ENCODE results near the gene GRK5.

The GRK5 gene

GRCh38 chr10:119370111-119370741, 162.9 kb downstream of the GRK5 start:
- POLR2A ChIA-PET (ENCODE audit: low non-redundant PET), result no interaction called here
- no peak for DNase-seq (ENCODE audit: low spot score)
- CTCF ChIA-PET, result no interaction called here
- no peak overlapping the region for H3K27ac ChIP-seq
- no peak for TF ChIP-seq CTCF (conservative IDR thresholded peaks at IDR 0.05; ENCODE audit: low read depth)

GRCh38 chr10:119370972-119371703, 163.8 kb downstream of the GRK5 start:
- no peak overlapping the region for H3K27ac ChIP-seq
- DNase-seq (ENCODE audit: low spot score), result no peak
- TF ChIP-seq CTCF (conservative IDR thresholded peaks at IDR 0.05; ENCODE audit: low read depth), result no peak
- ChIA-PET CTCF (no interaction called here), POLR2A (ENCODE audit: low non-redundant PET) (no interaction called here)

- POLR2A ChIA-PET (ENCODE audit: low non-redundant PET), result interaction anchor here (0.6 kb wide), 1 partner anchor 36 kb away, joined by 10 read pairs; no protein-coding TSS in a partner anchor
- DNase-seq (ENCODE audit: low spot score), result no peak
- TF ChIP-seq CTCF (conservative IDR thresholded peaks at IDR 0.05; ENCODE audit: low read depth), result no peak
- CTCF ChIA-PET, result interaction anchor here (0.9 kb wide), 1 partner anchor 126 kb away, joined by 3 read pairs; no protein-coding TSS in a partner anchor
- no peak overlapping the region for H3K27ac ChIP-seq
Observed at GRCh38 chr10:119371704-119372663, 164.6 kb downstream of the GRK5 start.

GRCh38 chr10:119373294-119374102, 166.1 kb downstream of the GRK5 start:
- no peak for DNase-seq (ENCODE audit: low spot score)
- ChIA-PET CTCF (interaction anchor here (0.9 kb wide), 1 partner anchor 9 kb away, joined by 3 read pairs; no protein-coding TSS in a partner anchor), POLR2A (ENCODE audit: low non-redundant PET) (no interaction called here)
- no peak for TF ChIP-seq CTCF (conservative IDR thresholded peaks at IDR 0.05; ENCODE audit: low read depth)
- H3K27ac ChIP-seq, result no peak overlapping the region

- no peak for TF ChIP-seq CTCF (conservative IDR thresholded peaks at IDR 0.05; ENCODE audit: low read depth)
- no peak overlapping the region for H3K27ac ChIP-seq
- ChIA-PET POLR2A (ENCODE audit: low non-redundant PET) (no interaction called here), CTCF (interaction anchor here (0.9 kb wide), 1 partner anchor 9 kb away, joined by 3 read pairs; no protein-coding TSS in a partner anchor)
- DNase-seq (ENCODE audit: low spot score), result no peak
Observed at GRCh38 chr10:119374236-119374635, 166.9 kb downstream of the GRK5 start.
